Trophoblast cell (in vitro differentiated cells and primary cell): ENCODE data around the gene RPEL1.
"Not testable (repeated sequence)": the region's sequence is repeated elsewhere in the genome, so short reads cannot be mapped to it uniquely, and the experiment has no call there.

Experiments used
- DNase-seq, 2 donors: peaks; one replicate each; pipeline ENCODE4 v3.0.0-alpha.2; 2016
- H2AFZ ChIP-seq: 2 replicates; pipeline ENCODE4 v1.6.1; 2013; ENCODE audit warnings: low read length, moderate library complexity, mild to moderate bottlenecking; ENCODE audit not compliant: insufficient read depth, poor library complexity
- H2AK5ac ChIP-seq: 2 replicates; pipeline ENCODE4 v1.6.1; 2013; ENCODE audit warnings: mild to moderate bottlenecking, low read length
- H2BK120ac ChIP-seq: 2 replicates; pipeline ENCODE4 v1.6.1; 2013; ENCODE audit warnings: low read length, mild to moderate bottlenecking, moderate library complexity; ENCODE audit not compliant: insufficient read depth, poor library complexity
- H2BK12ac ChIP-seq: 2 replicates; pipeline ENCODE4 v1.6.1; 2013; ENCODE audit warnings: mild to moderate bottlenecking, low read length, moderate library complexity
- H2BK5ac ChIP-seq: 2 replicates; pipeline ENCODE4 v1.6.1; 2013; ENCODE audit warnings: low read length, low read depth, moderate library complexity, mild to moderate bottlenecking; ENCODE audit not compliant: poor library complexity
- H3K14ac ChIP-seq: 2 replicates; pipeline ENCODE4 v1.6.1; 2013; ENCODE audit warnings: mild to moderate bottlenecking, low read length
- H3K18ac ChIP-seq: 2 replicates; pipeline ENCODE4 v1.6.1; 2013; ENCODE audit warnings: mild to moderate bottlenecking, low read length
- H3K23ac ChIP-seq: 2 replicates; pipeline ENCODE4 v1.6.1; 2013; ENCODE audit warnings: low read length
- H3K27ac ChIP-seq: 2 replicates; pipeline ENCODE4 v1.5.1; 2013; ENCODE audit warnings: low read depth, mild to moderate bottlenecking, inconsistent platforms, low read length, moderate library complexity
- H3K27me3 ChIP-seq: 2 replicates; pipeline ENCODE4 v1.6.1; 2013; ENCODE audit warnings: inconsistent platforms, mild to moderate bottlenecking, low read length, moderate library complexity; ENCODE audit not compliant: insufficient read depth
- H3K36me3 ChIP-seq, 2 experiments: 1 replicate in 1 of 2; 2 replicates in 1 of 2; pipeline ENCODE4 v1.6.1; 2013; ENCODE audit warnings: low read length in 2 of 2, mild to moderate bottlenecking in 2 of 2, moderate library complexity in 1 of 2; ENCODE audit not compliant: insufficient read depth in 2 of 2, control insufficient read depth in 1 of 2
- H3K4ac ChIP-seq: 2 replicates; pipeline ENCODE4 v1.6.1; 2013; ENCODE audit warnings: low read depth, mild to moderate bottlenecking, low read length, moderate library complexity
- H3K4me1 ChIP-seq, 2 experiments: 1 replicate in 1 of 2; 2 replicates in 1 of 2; pipeline ENCODE4 v1.6.1; 2013; ENCODE audit warnings: low read length in 2 of 2, mild to moderate bottlenecking in 2 of 2, moderate library complexity in 1 of 2; ENCODE audit not compliant: insufficient read depth in 2 of 2, control insufficient read depth in 1 of 2
- H3K4me2 ChIP-seq: 2 replicates; pipeline ENCODE4 v1.6.1; 2013; ENCODE audit warnings: inconsistent platforms, mild to moderate bottlenecking, low read length, moderate library complexity
- H3K4me3 ChIP-seq: 2 replicates; pipeline ENCODE4 v1.5.1; 2013; ENCODE audit warnings: mild to moderate bottlenecking, low read depth, low read length, inconsistent platforms
- H3K79me1 ChIP-seq: one replicate; pipeline ENCODE4 v1.6.1; 2013; ENCODE audit warnings: low read length
- H3K79me2 ChIP-seq: 2 replicates; pipeline ENCODE4 v1.6.1; 2013; ENCODE audit warnings: low read length, mild to moderate bottlenecking; ENCODE audit not compliant: control insufficient read depth, insufficient read depth, poor library complexity
- H3K9ac ChIP-seq: 2 replicates; pipeline ENCODE4 v1.6.1; 2013; ENCODE audit warnings: mild to moderate bottlenecking, low read length
- H3K9me3 ChIP-seq: 2 replicates; pipeline ENCODE4 v1.6.1; 2013; ENCODE audit warnings: low read depth, mild to moderate bottlenecking, control low read depth, inconsistent platforms, low read length; ENCODE audit not compliant: insufficient read depth
- H4K12ac ChIP-seq: 2 replicates; pipeline ENCODE4 v1.6.1; 2013; ENCODE audit warnings: low read depth, mild to moderate bottlenecking, low read length, moderate library complexity
- H4K8ac ChIP-seq: 2 replicates; pipeline ENCODE4 v1.6.1; 2013; ENCODE audit warnings: low read depth, mild to moderate bottlenecking, low read length, moderate library complexity
- H4K91ac ChIP-seq: one replicate; pipeline ENCODE4 v1.6.1; 2013; ENCODE audit warnings: low read depth, mild to moderate bottlenecking, low read length, moderate library complexity
- WGBS: extraction: QIAGEN DNeasy Blood & Tissue Kit; methylation state at CpG from one replicate; pipeline ENCODE4 v1.1.7; 2013; ENCODE audit warnings: missing lambda C conversion rate; ENCODE audit not compliant: insufficient read length, insufficient coverage; ENCODE audit errors: extremely low coverage; 5-methylcytosine and 5-hydroxymethylcytosine counted together

RPEL1 gene

DNA sequence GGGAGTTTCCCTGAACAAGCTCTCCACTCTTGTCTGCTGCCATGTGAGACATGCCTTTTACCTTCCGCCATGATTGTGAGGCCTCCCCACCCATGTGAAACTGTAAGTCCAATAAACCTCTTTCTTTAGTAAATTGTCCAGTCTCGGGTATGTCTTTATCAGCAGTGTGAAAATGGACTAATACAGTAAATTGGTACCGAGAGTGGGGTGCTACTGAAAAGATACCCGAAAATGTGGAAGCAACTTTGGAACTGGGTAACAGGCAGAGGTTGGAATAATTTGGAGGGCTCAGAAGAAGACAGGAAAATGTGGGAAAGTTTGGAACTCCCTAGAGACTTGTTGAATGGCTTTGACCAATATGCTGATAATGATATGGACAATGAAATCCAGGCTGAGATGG is 13.2 kb downstream of the RPEL1 start:
- H3K23ac ChIP-seq, H4K8ac ChIP-seq, H2BK5ac ChIP-seq, H3K79me1 ChIP-seq, H3K14ac ChIP-seq, H3K4me1 ChIP-seq, H3K27ac ChIP-seq, H3K79me2 ChIP-seq, H3K4me3 ChIP-seq, H3K9ac ChIP-seq, H4K91ac ChIP-seq, H3K4me2 ChIP-seq, H2BK120ac ChIP-seq, H3K36me3 ChIP-seq, H3K4ac ChIP-seq, H3K18ac ChIP-seq, H3K27me3 ChIP-seq, H2AK5ac ChIP-seq, H2AFZ ChIP-seq, H4K12ac ChIP-seq, H2BK12ac ChIP-seq, H3K9me3 ChIP-seq, DNase-seq: not testable (repeated sequence)
- WGBS = no CpG with 5 or more reads among the region's 4 CpGs

- Histone ChIP-seq H4K12ac (no peak overlapping the region), H4K8ac (no peak overlapping the region), H3K14ac (no peak overlapping the region), H3K27me3 (no peaks in the 10 kb centered on the region), H3K79me1 (no peaks in the 10 kb centered on the region), H2BK5ac (no peak overlapping the region), H3K36me3 (no peaks in the 10 kb centered on the region), H2BK12ac (no peak overlapping the region), H3K18ac (no peak overlapping the region), H3K9ac (no peak overlapping the region), H3K9me3 (peaks cover 8% of the 10 kb centered on the region), H3K27ac (no peak overlapping the region), H2BK120ac (no peak overlapping the region), H2AK5ac (no peak overlapping the region), H3K4me3 (no peak overlapping the region), H4K91ac (no peak overlapping the region), H2AFZ (no peak overlapping the region), H3K4ac (no peak overlapping the region), H3K23ac (no peak overlapping the region), H3K4me1 (no peaks in the 10 kb centered on the region), H3K4me2 (no peak overlapping the region), H3K79me2 (no peaks in the 10 kb centered on the region)
- DNase-seq = no peak
- no CpG with 5 or more reads among the region's 5 CpGs for WGBS
Observed at GRCh38 chr10:103259989-103260388, 14.3 kb downstream of the RPEL1 start.

DNA sequence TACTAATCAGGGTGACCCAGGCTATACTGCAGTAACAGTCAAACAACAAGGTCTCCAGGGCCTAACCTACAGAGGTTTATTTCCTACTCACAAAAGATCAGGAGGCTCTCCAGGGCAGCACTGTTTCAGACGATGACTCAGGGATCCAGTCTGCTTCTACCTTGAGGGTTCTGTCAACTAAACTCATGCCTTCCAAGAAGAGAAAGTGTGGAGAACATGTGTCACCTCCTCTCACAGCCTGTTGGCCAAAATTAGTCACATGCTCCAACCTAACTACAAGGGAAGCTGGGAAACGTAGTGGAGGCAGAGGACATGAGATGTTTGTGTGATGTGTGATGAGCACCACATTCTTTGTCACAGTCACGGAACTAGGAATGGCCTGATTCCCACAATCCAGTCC is 16.5 kb downstream of the RPEL1 start:
- H2BK12ac ChIP-seq = no peak overlapping the region
- H3K4me2 ChIP-seq = no peak overlapping the region
- H3K27ac ChIP-seq = no peak overlapping the region
- no peak overlapping the region for H3K14ac ChIP-seq
- no peak overlapping the region for H2AK5ac ChIP-seq
- H4K12ac ChIP-seq = no peak overlapping the region
- H2AFZ ChIP-seq = no peak overlapping the region
- no peak overlapping the region for H2BK120ac ChIP-seq
- no peak overlapping the region for H3K23ac ChIP-seq
- no CpG with 5 or more reads among the region's 3 CpGs for WGBS
- H3K4me1 ChIP-seq = no peaks in the 10 kb centered on the region
- peaks cover 8% of the 10 kb centered on the region for H3K9me3 ChIP-seq
- no peak overlapping the region for H3K9ac ChIP-seq
- no peaks in the 10 kb centered on the region for H3K79me2 ChIP-seq
- no peaks in the 10 kb centered on the region for H3K27me3 ChIP-seq
- no peak overlapping the region for H3K4me3 ChIP-seq
- no peak overlapping the region for H4K91ac ChIP-seq
- H4K8ac ChIP-seq = no peak overlapping the region
- no peak overlapping the region for H3K4ac ChIP-seq
- H3K36me3 ChIP-seq = no peaks in the 10 kb centered on the region
- no peak overlapping the region for H2BK5ac ChIP-seq
- no peak for DNase-seq
- no peaks in the 10 kb centered on the region for H3K79me1 ChIP-seq
- no peak overlapping the region for H3K18ac ChIP-seq

- H2BK120ac ChIP-seq = no peak overlapping the region
- no peak overlapping the region for H3K18ac ChIP-seq
- no peaks in the 10 kb centered on the region for H3K79me2 ChIP-seq
- no peak overlapping the region for H3K23ac ChIP-seq
- H2AK5ac ChIP-seq = no peak overlapping the region
- no peaks in the 10 kb centered on the region for H3K27me3 ChIP-seq
- H3K4me1 ChIP-seq = no peaks in the 10 kb centered on the region
- H3K36me3 ChIP-seq = no peaks in the 10 kb centered on the region
- H2AFZ ChIP-seq = no peak overlapping the region
- no peak overlapping the region for H3K14ac ChIP-seq
- no peaks in the 10 kb centered on the region for H3K79me1 ChIP-seq
- H3K9ac ChIP-seq = no peak overlapping the region
- H3K4me3 ChIP-seq = no peak overlapping the region
- H2BK5ac ChIP-seq = no peak overlapping the region
- peak; percentile 22 to 75 for DNase-seq
- no peak overlapping the region for H3K4me2 ChIP-seq
- H2BK12ac ChIP-seq = no peak overlapping the region
- no peak overlapping the region for H4K8ac ChIP-seq
- H3K9me3 ChIP-seq = peaks cover 1% of the 10 kb centered on the region
- no CpG with 5 or more reads among the region's 11 CpGs for WGBS
- H3K27ac ChIP-seq = no peak overlapping the region
- H3K4ac ChIP-seq = no peak overlapping the region
- no peak overlapping the region for H4K12ac ChIP-seq
- H4K91ac ChIP-seq = no peak overlapping the region
Observed at GRCh38 chr10:103265717-103266329, 20.1 kb downstream of the RPEL1 start.
